Naive thymus-derived CD4-positive, alpha-beta T cell (primary cell): Measurements from ENCODE around the gene ZNHIT6. TPM values are rescaled to one million over a fixed set of nuclear protein-coding genes. Genes with fewer than 3 reads are reported as not detected.

Source experiments
- ATAC-seq: fragments of 150-1000 bp; cut with Tn5 transposase; 2 replicates; pipeline ENCODE4 v1.10.0; 2021; ENCODE audit warnings: mild to moderate bottlenecking, moderate library complexity
- CTCF ChIA-PET: fragments of 350-600 bp; sonication (Branson Sonifier 250); formaldehyde crosslinking; loops from one replicate; lab custom pipeline; 2021; ENCODE audit warnings: antibody characterized with exemption; lab: Charles Lee
- POLR2A ChIA-PET: fragments of 350-600 bp; sonication (Branson Sonifier 250); formaldehyde crosslinking; loops from one replicate; lab custom pipeline; 2021; ENCODE audit warnings: antibody characterized with exemption, inconsistent platforms; lab: Charles Lee
- DNase-seq, 9 donors: peaks; one replicate each; pipeline versions ENCODE4 v3.0.0 to v3.0.0-alpha.2; 2020 to 2022; ENCODE audit warnings: mixed read lengths in 1 of 9
- H3K27ac ChIP-seq: one replicate; pipeline ENCODE4 v1.7.0; 2013; ENCODE audit warnings: mild to moderate bottlenecking, low read depth, low read length, moderate library complexity
- H3K27me3 ChIP-seq, 2 donors: one replicate each; pipeline ENCODE4 v1.7.0; 2013; ENCODE audit warnings: low read length in 2 of 2, mild to moderate bottlenecking in 2 of 2, moderate library complexity in 2 of 2; ENCODE audit not compliant: control insufficient read depth in 2 of 2, insufficient read depth in 2 of 2
- H3K36me3 ChIP-seq, 3 experiments: 1 replicate in 2 of 3; 2 replicates in 1 of 3; pipeline ENCODE4 v1.7.0; 2013; ENCODE audit warnings: low read length in 3 of 3, mild to moderate bottlenecking in 3 of 3, moderate library complexity in 1 of 3; ENCODE audit not compliant: insufficient read depth in 3 of 3, control insufficient read depth in 2 of 3
- H3K4me1 ChIP-seq, 2 donors: one replicate each; pipeline ENCODE4 v1.7.0; 2013; ENCODE audit warnings: low read length in 2 of 2, mild to moderate bottlenecking in 2 of 2, moderate library complexity in 1 of 2; ENCODE audit not compliant: control insufficient read depth in 2 of 2, insufficient read depth in 2 of 2
- H3K4me3 ChIP-seq: 2 replicates; pipeline ENCODE4 v1.7.0; 2013; ENCODE audit warnings: mild to moderate bottlenecking, low read length
- H3K9me3 ChIP-seq, 3 experiments: 1 replicate in 2 of 3; 2 replicates in 1 of 3; pipeline ENCODE4 v1.7.0; 2013; ENCODE audit warnings: low read length in 3 of 3; ENCODE audit not compliant: control insufficient read depth in 2 of 3
- H3K27ac Mint-ChIP-seq, 9 donors: one replicate each; pipeline ENCODE4 v1.8.0; 2020 to 2022; ENCODE audit warnings: mixed read lengths in 9 of 9, mild to moderate bottlenecking in 8 of 9, moderate library complexity in 5 of 9, inconsistent platforms in 2 of 9
- H3K27me3 Mint-ChIP-seq, 5 donors: one replicate each; pipeline ENCODE4 v1.8.0; 2021 to 2022; ENCODE audit warnings: mixed read lengths in 5 of 5, mild to moderate bottlenecking in 1 of 5
- H3K36me3 Mint-ChIP-seq, 5 donors: one replicate each; pipeline ENCODE4 v1.8.0; 2020 to 2022; ENCODE audit warnings: mixed read lengths in 5 of 5, mild to moderate bottlenecking in 3 of 5, inconsistent platforms in 1 of 5
- H3K4me1 Mint-ChIP-seq, 7 donors: one replicate each; pipeline ENCODE4 v1.8.0; 2020 to 2022; ENCODE audit warnings: mixed read lengths in 7 of 7, mild to moderate bottlenecking in 3 of 7, inconsistent platforms in 1 of 7
- H3K4me3 Mint-ChIP-seq, 10 donors: one replicate each; pipeline ENCODE4 v1.8.0; 2020 to 2022; ENCODE audit warnings: mild to moderate bottlenecking in 10 of 10, mixed read lengths in 10 of 10, moderate library complexity in 6 of 10, inconsistent platforms in 2 of 10
- H3K9me3 Mint-ChIP-seq, 11 donors: one replicate each; pipeline ENCODE4 v1.8.0; 2020 to 2022; ENCODE audit warnings: mixed read lengths in 11 of 11, mild to moderate bottlenecking in 4 of 11, inconsistent platforms in 1 of 11, moderate library complexity in 1 of 11
- intact Hi-C, 2 donors: fragments of 100-400 bp; cut with micrococcal nuclease; formaldehyde crosslinking; loops; one replicate each; pipeline ENCODE4 v1.15.1; 2023
- polyA plus RNA-seq, 2 donors: library from polyadenylated mRNA; unstranded; fragments of 300-500 nt; fragmentation: Illumina TruSeq; gene quantifications; one replicate each; pipeline ENCODE4 v1.2.3, GENCODE V29; 2021
- total RNA-seq, 6 experiments: library from RNA in 5 of 6; stranded (reverse) in 5 of 6; gene quantifications; 1 replicate in 5 of 6; 2 replicates in 1 of 6; pipeline ENCODE4 v1.2.3 and lab custom pipeline; 2021 to 2026

The ZNHIT6 gene
- total and polyA plus RNA-seq, 7 experiments from 2014 or later = 13.8 to 22.2 (median 20.4) TPM

DNA sequence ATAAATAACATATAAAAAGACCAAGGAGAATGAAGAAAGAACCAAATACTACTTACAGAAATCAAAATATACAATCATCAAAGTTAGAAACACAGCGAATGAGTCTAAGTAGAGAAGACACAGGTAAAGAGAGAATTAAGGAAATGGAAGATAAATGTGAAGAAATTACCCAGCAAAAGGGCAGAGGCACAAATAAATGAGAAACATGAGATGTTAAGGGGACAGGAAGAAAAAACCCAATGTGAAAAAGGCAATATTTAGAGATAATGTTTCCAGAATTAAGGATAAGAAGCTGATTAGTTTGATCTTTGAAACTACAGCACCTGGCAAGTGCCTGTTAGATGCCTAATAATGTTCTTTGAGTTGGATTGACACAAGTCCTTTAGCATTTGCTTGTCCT is 86.8 kb downstream of the ZNHIT6 start:
- H3K4me3 Mint-ChIP-seq = no peak overlapping the region

DNA sequence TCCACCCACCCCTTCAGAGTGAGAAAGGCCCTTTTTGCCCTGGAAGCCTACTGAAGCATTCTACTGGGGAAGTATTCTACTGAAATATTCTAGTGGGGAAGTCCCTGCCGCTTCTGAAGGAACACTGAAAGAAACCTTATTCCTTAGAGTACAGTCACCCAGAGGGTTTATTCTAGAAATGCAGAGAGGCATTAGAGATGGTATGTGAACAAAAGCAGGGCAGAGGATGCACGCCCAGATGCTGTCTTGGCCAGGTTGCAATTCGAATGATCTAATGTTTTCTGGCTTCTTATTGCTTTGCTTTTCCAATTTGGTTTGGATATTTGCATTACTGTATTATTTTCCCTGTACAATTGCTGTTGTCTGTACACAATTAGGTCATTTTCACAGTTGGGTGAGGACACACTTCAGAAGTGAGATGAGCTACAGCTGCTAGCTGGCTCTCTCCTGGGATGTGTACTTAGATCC is 90.6 kb downstream of the ZNHIT6 start:
- Histone ChIP-seq H3K4me1 (no peaks in the 10 kb centered on the region), H3K36me3 (peaks cover 0 to 8% (median 0%) of the 10 kb centered on the region in 3 experiments), H3K27ac (no peak overlapping the region), H3K9me3 (peaks cover 0 to 14% (median 0%) of the 10 kb centered on the region in 3 experiments), H3K4me3 (no peak overlapping the region), H3K27me3 (no peaks in the 10 kb centered on the region)
- ChIA-PET CTCF (no interaction called here), POLR2A (no interaction called here)
- H3K4me3 Mint-ChIP-seq = no peak overlapping the region
- peaks cover 0 to 41% (median 21%) of the 10 kb centered on the region in 11 donors for H3K9me3 Mint-ChIP-seq
- intact Hi-C loops = no loop called here
- H3K36me3 Mint-ChIP-seq = peaks cover 13 to 53% (median 44%) of the 10 kb centered on the region in 5 donors
- peaks cover 0 to 3% (median 0%) of the 10 kb centered on the region in 7 donors for H3K4me1 Mint-ChIP-seq
- no peak overlapping the region for H3K27ac Mint-ChIP-seq
- ATAC-seq (no peak), DNase-seq (no peak)
- no peaks in the 10 kb centered on the region for H3K27me3 Mint-ChIP-seq

More for the DNA sequence above, 86.8 kb downstream of the ZNHIT6 start:
- Mint-ChIP-seq H3K36me3 (peaks cover 20 to 80% (median 72%) of the 10 kb centered on the region in 5 donors), H3K4me1 (peaks cover 0 to 11% (median 0%) of the 10 kb centered on the region in 7 donors), H3K9me3 (peaks cover 6 to 64% (median 31%) of the 10 kb centered on the region in 11 donors), H3K27me3 (no peaks in the 10 kb centered on the region), H3K27ac (no peak overlapping the region)
- POLR2A ChIA-PET = no interaction called here
- DNase-seq (no peak), ATAC-seq (no peak)
- peaks cover 0 to 15% (median 0%) of the 10 kb centered on the region in 3 experiments for H3K9me3 ChIP-seq
- H3K36me3 ChIP-seq = peaks cover 0 to 25% (median 4%) of the 10 kb centered on the region in 3 experiments
- no peak overlapping the region for H3K27ac ChIP-seq
- CTCF ChIA-PET = no interaction called here
- H3K4me3 ChIP-seq = no peak overlapping the region
- intact Hi-C loops = no loop called here
- no peaks in the 10 kb centered on the region for H3K27me3 ChIP-seq
- no peaks in the 10 kb centered on the region for H3K4me1 ChIP-seq

DNA sequence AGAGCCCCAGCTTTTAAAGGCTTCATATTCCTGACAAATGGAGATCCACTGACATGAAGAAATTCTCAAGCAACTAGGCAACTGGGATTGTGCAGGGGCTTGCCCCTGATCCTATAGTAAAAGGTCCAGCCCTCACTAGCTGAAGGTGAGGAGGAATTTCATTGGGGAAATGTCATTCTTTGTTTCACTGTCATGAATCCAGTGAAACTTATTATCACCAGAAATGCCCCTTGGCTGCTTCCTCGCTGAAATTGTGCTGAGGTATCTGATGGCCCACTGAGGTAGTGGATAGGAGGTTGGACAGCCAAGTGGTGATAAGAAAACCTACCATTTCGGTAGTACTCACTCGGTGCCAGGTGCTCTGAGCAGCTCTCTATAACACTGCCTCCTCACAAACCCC is 91.5 kb downstream of the ZNHIT6 start:
- ChIA-PET POLR2A (no interaction called here), CTCF (no interaction called here)
- Histone ChIP-seq H3K27ac (no peak overlapping the region), H3K27me3 (no peaks in the 10 kb centered on the region), H3K36me3 (no peaks in the 10 kb centered on the region), H3K9me3 (peaks cover 0 to 5% (median 0%) of the 10 kb centered on the region in 3 experiments), H3K4me3 (no peak overlapping the region), H3K4me1 (no peaks in the 10 kb centered on the region)
- H3K27ac Mint-ChIP-seq = no peak overlapping the region
- H3K27me3 Mint-ChIP-seq = no peaks in the 10 kb centered on the region
- DNase-seq (no peak), ATAC-seq (no peak)
- no peak overlapping the region for H3K4me3 Mint-ChIP-seq
- peaks cover 6 to 43% (median 39%) of the 10 kb centered on the region in 5 donors for H3K36me3 Mint-ChIP-seq
- H3K4me1 Mint-ChIP-seq = no peaks in the 10 kb centered on the region
- intact Hi-C loops = no loop called here
- H3K9me3 Mint-ChIP-seq = peaks cover 0 to 32% (median 13%) of the 10 kb centered on the region in 11 donors

DNA sequence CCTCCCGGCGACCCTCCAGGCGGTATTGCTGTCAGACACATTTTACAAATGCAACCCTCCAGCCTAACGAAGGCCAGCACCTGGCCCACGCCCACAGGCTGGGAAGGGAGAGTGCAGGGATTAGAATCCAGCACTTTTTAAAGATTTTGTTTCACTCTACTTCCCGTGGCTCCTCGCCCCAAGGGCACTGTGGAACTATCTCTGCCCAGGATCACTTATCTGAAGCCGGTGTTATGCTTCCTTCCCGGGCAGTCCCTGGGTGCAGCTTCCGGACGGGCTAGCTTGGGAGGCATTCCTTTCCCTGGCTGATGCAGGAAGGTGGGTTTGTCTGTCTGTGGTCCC is 91.9 kb downstream of the ZNHIT6 start:
- Histone ChIP-seq H3K4me3 (no peak overlapping the region), H3K4me1 (no peaks in the 10 kb centered on the region), H3K27ac (no peak overlapping the region), H3K9me3 (peaks cover 0 to under 1% (median 0%) of the 10 kb centered on the region in 3 experiments), H3K36me3 (no peaks in the 10 kb centered on the region), H3K27me3 (no peaks in the 10 kb centered on the region)
- no peak for ATAC-seq
- Mint-ChIP-seq H3K27ac (no peak overlapping the region), H3K27me3 (no peaks in the 10 kb centered on the region), H3K4me3 (no peak overlapping the region), H3K9me3 (peaks cover 0 to 28% (median 12%) of the 10 kb centered on the region in 11 donors), H3K4me1 (no peaks in the 10 kb centered on the region), H3K36me3 (peaks cover 5 to 41% (median 38%) of the 10 kb centered on the region in 5 donors)
- CTCF ChIA-PET = no interaction called here
- POLR2A ChIA-PET = no interaction called here
- intact Hi-C loops = no loop called here
- DNase-seq = no peak

DNA sequence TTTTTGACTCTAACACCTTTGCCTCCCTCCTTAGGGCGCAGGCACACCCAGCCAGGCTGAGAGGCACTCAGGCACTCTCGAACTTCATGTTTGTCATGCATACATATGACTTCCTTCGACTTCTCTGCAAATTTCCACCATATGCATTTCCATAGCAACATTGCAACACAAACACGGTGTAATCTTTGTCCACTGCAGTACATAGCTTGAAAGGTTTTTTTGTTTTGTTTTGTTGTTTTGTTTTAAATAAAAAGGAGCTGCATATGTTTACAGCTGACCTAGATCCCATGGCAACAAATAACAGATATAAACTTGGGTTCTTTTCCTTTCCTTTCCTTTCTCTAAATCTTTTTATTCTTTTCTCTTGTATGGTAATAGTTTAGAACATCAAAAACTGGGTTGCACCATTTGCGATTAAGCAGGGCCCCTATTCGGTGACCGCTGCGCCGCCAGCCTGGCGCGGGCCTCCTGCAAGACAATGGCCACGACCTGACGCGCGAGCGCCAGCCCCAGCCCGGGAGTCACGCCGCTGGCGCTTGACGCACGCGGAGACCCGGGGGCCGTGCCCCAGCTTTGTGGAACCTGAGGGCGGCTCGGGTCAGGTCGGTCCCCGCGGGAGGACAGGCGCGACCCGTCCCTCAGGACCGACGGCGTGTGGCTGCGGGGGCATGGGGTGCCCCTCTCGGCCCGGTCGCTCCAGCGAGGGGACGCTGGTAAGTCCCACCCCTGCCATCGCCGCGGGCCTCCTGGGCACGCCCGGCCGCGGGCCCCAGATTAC is 92.5 kb downstream of the ZNHIT6 start:
- intact Hi-C loops = no loop called here
- Mint-ChIP-seq H3K27ac (no peak overlapping the region), H3K4me1 (no peaks in the 10 kb centered on the region), H3K9me3 (peaks cover 0 to 23% (median 7%) of the 10 kb centered on the region in 11 donors), H3K4me3 (no peak overlapping the region), H3K27me3 (no peaks in the 10 kb centered on the region), H3K36me3 (peaks cover 2 to 37% (median 33%) of the 10 kb centered on the region in 5 donors)
- CTCF ChIA-PET = no interaction called here
- Histone ChIP-seq H3K27ac (no peak overlapping the region), H3K4me1 (no peaks in the 10 kb centered on the region), H3K36me3 (no peaks in the 10 kb centered on the region), H3K9me3 (no peaks in the 10 kb centered on the region), H3K27me3 (no peaks in the 10 kb centered on the region), H3K4me3 (no peak overlapping the region)
- DNase-seq = no peak
- POLR2A ChIA-PET = no interaction called here
- ATAC-seq = no peak

DNA sequence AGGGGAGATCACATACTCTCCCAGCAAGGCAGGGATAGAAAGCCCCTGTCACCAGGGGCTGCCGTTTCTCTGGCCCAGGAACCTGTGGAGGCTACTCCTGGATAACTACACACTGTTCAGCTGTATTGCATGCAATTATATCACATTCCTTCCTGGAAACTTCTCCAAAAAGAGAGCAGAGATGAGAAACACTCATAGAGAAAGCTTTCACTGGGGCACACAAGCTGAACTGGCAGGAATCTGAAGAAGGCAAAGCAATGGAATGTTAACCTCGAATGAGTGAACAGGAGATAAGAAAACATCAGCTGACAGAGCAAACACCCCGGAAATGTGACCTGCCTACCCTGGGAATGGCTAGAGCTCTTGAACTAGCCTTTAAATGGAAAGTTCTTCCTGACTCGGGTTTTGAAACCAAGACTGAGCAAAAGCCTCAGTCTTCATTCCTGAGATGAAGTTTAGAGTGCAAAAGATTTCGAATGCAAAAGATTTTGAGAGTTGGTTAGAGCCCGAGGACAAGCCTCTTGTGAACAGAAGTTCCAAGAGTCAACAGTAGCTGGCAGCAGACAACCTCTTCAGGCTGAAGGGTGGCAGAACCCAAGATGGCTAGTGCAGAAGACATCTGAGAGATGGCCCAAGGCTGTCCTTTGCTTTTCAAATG is 95.4 kb downstream of the ZNHIT6 start:
- CTCF ChIA-PET = no interaction called here

More for the DNA sequence above, 95.4 kb downstream of the ZNHIT6 start:
- Histone ChIP-seq H3K9me3 (no peaks in the 10 kb centered on the region), H3K4me3 (no peak overlapping the region), H3K27ac (no peak overlapping the region), H3K27me3 (no peaks in the 10 kb centered on the region), H3K4me1 (no peaks in the 10 kb centered on the region), H3K36me3 (no peaks in the 10 kb centered on the region)
- Mint-ChIP-seq H3K36me3 (peaks cover 0 to 16% (median 14%) of the 10 kb centered on the region in 5 donors), H3K27ac (no peak overlapping the region), H3K9me3 (peaks cover 0 to 6% (median 1%) of the 10 kb centered on the region in 11 donors), H3K4me3 (no peak overlapping the region), H3K27me3 (no peaks in the 10 kb centered on the region), H3K4me1 (no peaks in the 10 kb centered on the region)
- POLR2A ChIA-PET = no interaction called here
- DNase-seq = no peak
- no peak for ATAC-seq
- intact Hi-C loops = no loop called here
